ENCODE data around the gene ERGIC1. TPM values are rescaled to one million over a fixed set of nuclear protein-coding genes. Genes with fewer than 3 reads are reported as not detected.

Gene ERGIC1
- total and polyA plus RNA-seq, 2 of the 8 experiments (the other 6 are each of a cell fraction or from before 2014, with no cell fraction given), result 95.3 to 106 TPM

DNA sequence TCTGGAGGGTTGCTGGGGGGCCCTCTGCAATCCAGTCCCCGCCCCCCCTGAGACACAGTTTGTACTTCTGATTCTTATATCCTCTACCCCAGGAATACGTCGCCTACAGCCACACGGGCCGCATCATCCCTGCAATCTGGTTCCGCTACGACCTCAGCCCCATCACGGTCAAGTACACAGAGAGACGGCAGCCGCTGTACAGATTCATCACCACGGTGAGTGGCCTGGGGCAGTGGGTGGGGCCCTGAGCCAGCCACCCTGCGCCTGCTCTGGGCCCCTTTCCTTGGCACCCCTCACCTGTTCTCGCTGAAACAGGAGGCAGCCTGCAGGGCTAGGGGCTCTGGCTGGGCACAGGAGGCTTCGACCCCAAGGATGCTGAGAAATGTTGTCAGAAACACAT, 101.0 kb downstream of the ERGIC1 start:
- Histone ChIP-seq H3K27me3 (replicated peaks in 1 of 4; ENCODE audit: control insufficient read depth in 3 of 4, extremely low read depth in 1 of 4, insufficient read depth in 3 of 4, low read length in 3 of 4) (no peaks in the 10 kb centered on the region), H3K36me3 (ENCODE audit: control insufficient read depth in 2 of 4, insufficient read depth in 4 of 4, low read length in 3 of 4) (peaks cover 5 to 33% (median 24%) of the 10 kb centered on the region in 4 experiments; a peak in 7 of 8 replicates)
- CTCF ChIA-PET (ENCODE audit: partially characterized antibody), result interaction anchor here (0.9 to 12.2 kb wide), 5 partner anchors 18 to 225 kb away, joined by 3 to 206 read pairs (median 3); no protein-coding TSS in a partner anchor

More for the DNA sequence above, 101.0 kb downstream of the ERGIC1 start:
- no peaks in the 10 kb centered on the region for H3K23me2 ChIP-seq (ENCODE audit: low read depth, low read length)
- no peak overlapping the region for H4K91ac ChIP-seq (replicated peaks; ENCODE audit: insufficient read length, low read length)
- H2AFZ ChIP-seq (ENCODE audit: low read length), result no peak overlapping the region
- H2BK12ac ChIP-seq (ENCODE audit: low read depth, low read length), result no peak overlapping the region
- no peak overlapping the region for H3K56ac ChIP-seq (replicated peaks; ENCODE audit: insufficient read length, low read depth, low read length)
- no peak overlapping the region for H2BK20ac ChIP-seq (ENCODE audit: low read length)
- H2BK5ac ChIP-seq (ENCODE audit: low read depth, low read length), result no peak overlapping the region
- H4K8ac ChIP-seq (ENCODE audit: extremely low read depth, insufficient read depth, low read length), result no peak overlapping the region
- H2AK5ac ChIP-seq (ENCODE audit: low read depth, low read length), result no peak overlapping the region
- no peak overlapping the region for H3K4me2 ChIP-seq (ENCODE audit: insufficient read depth in 1 of 2, low read depth in 2 of 2, low read length in 2 of 2)
- no peaks in the 10 kb centered on the region for H3K79me2 ChIP-seq (ENCODE audit: control insufficient read depth in 1 of 2, insufficient read depth in 2 of 2, low read length in 2 of 2)
- no peak overlapping the region for H3K23ac ChIP-seq (ENCODE audit: insufficient read length)
- FAIRE-seq (no peak), DNase-seq (ENCODE audit: low read depth in 1 of 2, low spot score in 2 of 2) (no peak)
- no peak overlapping the region for H3K18ac ChIP-seq (ENCODE audit: extremely low read depth, low read length)
- H3K4me3 ChIP-seq (ENCODE audit: extremely low read depth in 1 of 4, insufficient read depth in 2 of 4, low read depth in 3 of 4, low read length in 4 of 4), result no peak overlapping the region
- peaks cover 0 to 6% of the 10 kb centered on the region in 2 experiments for H4K20me1 ChIP-seq (replicated peaks in 1 of 2; ENCODE audit: control insufficient read depth in 1 of 2, insufficient read depth in 2 of 2, low read length in 2 of 2)
- H4K5ac ChIP-seq (ENCODE audit: insufficient read length, low read depth, low read length), result no peak overlapping the region
- H3K4ac ChIP-seq (replicated peaks; ENCODE audit: insufficient read length, low read depth, low read length), result no peak overlapping the region
- no peaks in the 10 kb centered on the region for H3K79me1 ChIP-seq (ENCODE audit: low read depth, low read length)
- H3K9ac ChIP-seq (replicated peaks in 1 of 4; ENCODE audit: extremely low read depth in 1 of 4, low read depth in 3 of 4, low read length in 3 of 4), result no peak overlapping the region
- no peak overlapping the region for H2BK15ac ChIP-seq (ENCODE audit: low read length)
- no peaks in the 10 kb centered on the region for H3K4me1 ChIP-seq (replicated peaks in 1 of 4; ENCODE audit: control insufficient read depth in 3 of 4, insufficient read depth in 4 of 4, low read length in 3 of 4)
- H3K27ac ChIP-seq (ENCODE audit: low read depth, low read length), result no peak overlapping the region
- POLR2A ChIA-PET (ENCODE audit: partially characterized antibody), result no interaction called here
- WGBS, 2 experiments (ENCODE audit: extremely low coverage in 1 of 2, insufficient coverage in 1 of 2, insufficient read length in 1 of 2, insufficient replicate concordance in 2 of 2, low coverage in 1 of 2, low lambda C conversion rate in 2 of 2, missing lambda C conversion rate in 1 of 2), result 94% methylated on average over 14 of the region's 14 CpGs; no CpG with 5 or more reads in 1 of the 2 experiments
- no peak overlapping the region for H3K14ac ChIP-seq (ENCODE audit: insufficient read length)
- TF ChIP-seq YY1 (IDR thresholded peaks at IDR 0.05; ENCODE audit: low read depth, low read length) (no peak), JUN (IDR thresholded peaks at IDR 0.05; ENCODE audit: low read depth, low read length) (no peak), ZNF274 (IDR thresholded peaks at IDR 0.05; ENCODE audit: borderline replicate concordance, extremely low read depth, low read length) (no peak), FOSL1 (IDR thresholded peaks at IDR 0.05; ENCODE audit: insufficient read depth, low read depth, low read length) (no peak), SP2 (IDR thresholded peaks at IDR 0.05; ENCODE audit: low read length) (no peak), SP1 (IDR thresholded peaks at IDR 0.05; ENCODE audit: low read depth, low read length) (no peak), CTBP2 (IDR thresholded peaks at IDR 0.05; ENCODE audit: borderline replicate concordance, insufficient read depth, insufficient read length, low read length) (no peak), SRF (IDR thresholded peaks at IDR 0.05; ENCODE audit: low read depth, low read length) (no peak), PHF8 (conservative IDR thresholded peaks at IDR 0.05; ENCODE audit: low read depth, low read length) (no peak), GABPA (IDR thresholded peaks at IDR 0.05; ENCODE audit: borderline replicate concordance, insufficient read depth, low read length) (no peak), BCL11A (IDR thresholded peaks at IDR 0.05; ENCODE audit: low read depth in 2 of 2, low read length in 2 of 2) (no peak)
- TF ChIP-seq, protein P1, sequence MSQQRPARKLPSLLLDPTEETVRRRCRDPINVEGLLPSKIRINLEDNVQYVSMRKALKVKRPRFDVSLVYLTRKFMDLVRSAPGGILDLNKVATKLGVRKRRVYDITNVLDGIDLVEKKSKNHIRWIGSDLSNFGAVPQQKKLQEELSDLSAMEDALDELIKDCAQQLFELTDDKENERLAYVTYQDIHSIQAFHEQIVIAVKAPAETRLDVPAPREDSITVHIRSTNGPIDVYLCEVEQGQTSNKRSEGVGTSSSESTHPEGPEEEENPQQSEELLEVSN (IDR thresholded peaks at IDR 0.05), result no peak
- no peak overlapping the region for H2BK120ac ChIP-seq (replicated peaks; ENCODE audit: low read depth, low read length)
- H3K9me3 ChIP-seq (ENCODE audit: insufficient read depth in 2 of 2, low read depth in 1 of 2, low read length in 1 of 2), result no peaks in the 10 kb centered on the region
